ENCODE results near the gene ERVMER34-1.

Gene ERVMER34-1

DNA sequence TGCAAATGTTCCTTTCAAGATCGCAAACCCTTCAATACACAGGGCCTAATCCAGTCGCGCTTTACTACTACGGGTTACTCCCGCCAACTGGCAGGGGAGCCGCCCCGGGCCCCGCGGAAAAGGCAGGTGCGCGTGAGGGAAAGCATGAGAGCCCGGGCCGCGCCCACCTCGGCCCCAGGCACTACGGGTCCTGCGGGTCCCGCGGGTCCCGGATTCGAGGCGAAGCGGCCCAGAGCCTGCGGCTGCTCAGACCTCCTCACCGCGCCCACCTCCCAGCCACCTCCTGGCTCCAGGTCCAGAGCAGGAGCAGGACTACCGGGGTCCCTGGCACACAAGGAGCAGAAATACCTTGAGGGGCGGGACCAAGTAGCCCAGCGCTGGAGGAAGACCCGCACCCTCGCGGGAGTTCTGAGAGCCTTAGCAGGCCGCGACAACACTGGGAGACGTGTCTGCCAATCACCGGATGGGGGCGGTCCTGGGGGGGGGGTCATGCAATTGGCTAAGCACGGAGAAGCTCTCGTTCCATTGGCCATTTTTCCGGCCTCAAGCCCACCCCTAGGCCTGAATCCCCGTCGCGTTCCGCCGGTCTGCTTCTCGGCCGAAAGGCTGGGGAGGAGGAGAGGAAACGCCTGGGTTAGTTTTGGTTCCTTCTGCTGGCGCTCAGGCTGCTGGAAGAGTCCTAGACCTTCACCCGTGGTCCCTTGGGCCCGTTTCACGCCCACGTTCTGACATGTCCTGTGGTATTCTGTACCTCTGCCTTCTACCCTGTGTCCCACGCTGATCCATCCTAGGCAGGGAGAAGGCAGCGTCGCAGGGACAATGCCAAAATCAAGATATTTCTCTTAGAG is 29.0 kb downstream of the ERVMER34-1 start:
- peak; percentile 93 to 94 for DNase-seq (ENCODE audit: low read depth in 2 of 2)

DNA sequence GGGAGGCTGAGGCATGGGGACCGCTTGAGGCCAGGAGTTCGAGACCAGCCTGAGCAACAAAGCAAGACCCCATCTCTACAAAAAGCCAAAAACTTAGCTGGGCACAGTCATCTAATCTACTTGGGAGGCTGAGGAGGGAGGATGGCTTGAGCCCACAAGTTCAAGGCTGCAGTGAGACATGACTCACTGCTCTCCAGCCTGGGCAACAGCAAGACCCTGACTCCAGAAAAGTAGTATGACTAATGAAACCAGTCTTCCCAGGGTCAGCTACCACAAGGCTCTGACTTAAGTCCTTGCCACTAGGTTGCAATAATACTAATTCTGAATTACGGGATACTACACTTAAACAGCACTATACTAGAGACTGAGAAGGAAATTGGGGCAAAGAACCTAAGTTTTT is 33.1 kb downstream of the ERVMER34-1 start:
- DNase-seq (ENCODE audit: low read depth in 2 of 2) = no peak

GRCh38 chr4:52716364-52717151 is 34.7 kb downstream of the ERVMER34-1 start:
- DNase-seq (ENCODE audit: low read depth in 2 of 2) = no peak

- no peak for DNase-seq (ENCODE audit: low read depth in 2 of 2)
Measured at GRCh38 chr4:52715914-52716313, 35.3 kb downstream of the ERVMER34-1 start.

DNA sequence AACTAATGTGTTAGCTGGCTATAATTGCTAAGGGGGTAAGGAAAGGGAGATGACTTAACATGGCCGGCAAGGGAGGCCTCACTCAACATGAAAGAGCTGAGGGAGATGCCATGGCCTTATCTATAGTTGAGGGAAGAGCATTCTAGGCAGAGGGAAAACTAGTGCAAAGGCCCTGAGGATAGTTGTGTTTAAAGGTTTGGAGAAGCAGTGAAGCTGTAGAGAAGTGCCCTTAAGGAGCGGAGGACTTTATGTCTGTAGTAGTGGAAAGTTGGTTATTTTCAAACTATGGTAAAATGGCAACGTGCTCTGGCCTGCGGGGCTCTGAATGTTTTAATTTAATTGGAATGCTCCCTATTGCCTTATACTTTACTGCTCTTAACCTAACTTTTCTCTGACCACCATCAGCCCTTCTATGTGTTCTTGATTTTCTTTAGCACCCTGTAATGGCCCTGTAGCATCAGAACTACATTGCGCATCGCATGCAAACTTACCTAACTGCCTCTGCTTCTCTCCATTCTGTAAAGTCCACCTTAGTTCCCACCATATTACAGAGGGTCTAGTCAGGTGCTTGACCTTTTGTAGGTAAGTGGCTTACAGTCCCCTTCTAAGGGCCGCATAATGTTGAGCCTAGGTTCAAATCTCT is 35.8 kb downstream of the ERVMER34-1 start:
- no peak for DNase-seq (ENCODE audit: low read depth in 2 of 2)

GRCh38 chr4:52714597-52715254 is 36.5 kb downstream of the ERVMER34-1 start:
- no peak for DNase-seq (ENCODE audit: low read depth in 2 of 2)

- DNase-seq (ENCODE audit: low read depth in 2 of 2) = no peak
Measured at GRCh38 chr4:52713456-52713937, 37.7 kb downstream of the ERVMER34-1 start.

DNA sequence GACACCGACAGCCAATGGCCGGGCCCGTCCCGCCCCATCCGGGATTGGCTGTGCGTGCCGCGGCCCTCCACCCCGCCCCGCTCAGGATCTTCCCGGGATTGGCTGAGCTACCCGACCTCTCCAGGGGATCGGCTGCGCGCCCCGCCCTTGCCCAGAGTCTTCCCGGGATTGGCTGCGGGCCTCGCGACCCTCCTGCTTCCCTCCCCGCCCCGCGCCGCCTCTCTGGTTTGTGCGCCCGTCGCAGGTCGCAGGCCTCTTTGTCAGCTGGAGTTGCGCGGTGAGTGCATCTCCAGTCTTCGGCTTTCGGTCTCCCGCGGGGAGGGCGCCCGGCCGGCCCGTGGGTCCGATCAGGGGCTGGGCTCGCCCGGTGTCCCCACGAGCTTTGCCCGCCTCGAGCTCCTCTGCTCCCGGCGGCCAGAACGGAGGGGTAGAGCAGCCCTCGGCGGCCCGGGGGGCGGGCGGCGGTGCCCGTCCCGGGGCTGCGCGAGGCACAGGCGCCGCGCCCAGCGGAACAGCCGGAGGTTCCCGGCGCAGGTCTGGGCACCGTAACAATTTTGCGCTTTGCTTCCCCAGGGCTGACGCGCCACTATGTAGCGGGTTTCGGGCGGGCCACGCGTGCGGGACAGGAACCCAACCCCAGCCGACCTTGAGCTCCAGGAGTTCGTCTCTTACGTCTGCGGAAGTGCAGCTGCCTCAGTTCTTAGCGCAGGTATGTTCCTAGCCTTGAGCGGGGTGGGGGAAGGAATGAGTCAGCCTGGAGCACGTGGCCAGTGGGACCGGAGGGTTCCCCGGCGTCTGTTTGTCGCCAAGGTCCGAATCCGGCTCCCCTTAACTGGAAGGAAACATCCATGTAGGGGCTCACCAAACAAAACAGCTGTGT is 38.7 kb downstream of the ERVMER34-1 start:
- DNase-seq (ENCODE audit: low read depth in 2 of 2) = peak; percentile 87 to 89

GRCh38 chr4:52711834-52712250 is 39.4 kb downstream of the ERVMER34-1 start:
- no peak for DNase-seq (ENCODE audit: low read depth in 2 of 2)

GRCh38 chr4:52711272-52711671 is 40.0 kb downstream of the ERVMER34-1 start:
- DNase-seq (ENCODE audit: low read depth in 2 of 2) = no peak

GRCh38 chr4:52709155-52709554 is 42.1 kb downstream of the ERVMER34-1 start:
- DNase-seq (ENCODE audit: low read depth in 2 of 2) = no peak

DNA sequence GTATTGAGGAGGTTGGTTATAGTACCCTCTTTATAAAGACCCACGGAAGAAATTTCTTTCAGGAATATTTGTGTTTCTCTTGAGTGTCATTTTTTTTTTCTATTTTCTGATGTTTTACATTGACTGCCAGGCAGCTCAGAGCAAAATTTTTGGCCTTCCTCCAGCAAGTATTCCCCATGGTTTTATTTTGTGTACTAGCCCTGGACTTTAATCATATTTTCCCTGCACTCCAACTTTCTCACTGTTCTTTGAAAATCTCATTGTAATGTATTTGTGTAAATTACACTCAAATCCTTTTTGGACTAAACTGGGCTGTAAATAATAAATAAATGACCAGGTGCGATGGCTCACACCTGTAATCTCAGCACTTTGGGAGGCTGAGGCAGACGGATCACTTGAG is 46.6 kb downstream of the ERVMER34-1 start:
- no peak for DNase-seq (ENCODE audit: low read depth in 2 of 2)

- no peak for DNase-seq (ENCODE audit: low read depth in 2 of 2)
Measured at GRCh38 chr4:52704133-52704532, 47.1 kb downstream of the ERVMER34-1 start.

DNA sequence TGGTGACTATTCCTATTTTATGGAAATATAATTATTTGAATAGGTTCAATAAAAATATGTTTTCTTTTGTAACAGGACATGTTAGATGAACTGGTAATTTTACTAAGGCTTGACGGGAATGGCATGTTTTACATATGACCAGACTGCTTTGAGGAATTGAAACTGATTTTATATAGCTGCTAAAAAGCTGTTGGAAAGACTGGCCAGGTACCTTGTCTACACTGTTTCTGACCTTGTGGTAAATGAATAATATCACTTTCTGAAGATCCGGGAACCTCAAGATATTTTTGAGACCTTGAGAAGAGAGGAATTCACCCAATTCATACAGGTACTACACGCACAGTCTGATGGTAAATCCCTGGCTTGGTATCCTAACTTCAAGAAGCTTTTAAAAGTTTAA is 50.0 kb downstream of the ERVMER34-1 start:
- DNase-seq (ENCODE audit: low read depth in 2 of 2) = no peak

GRCh38 chr4:52694936-52695335 is 56.3 kb downstream of the ERVMER34-1 start:
- no peak for DNase-seq (ENCODE audit: low read depth in 2 of 2)

DNA sequence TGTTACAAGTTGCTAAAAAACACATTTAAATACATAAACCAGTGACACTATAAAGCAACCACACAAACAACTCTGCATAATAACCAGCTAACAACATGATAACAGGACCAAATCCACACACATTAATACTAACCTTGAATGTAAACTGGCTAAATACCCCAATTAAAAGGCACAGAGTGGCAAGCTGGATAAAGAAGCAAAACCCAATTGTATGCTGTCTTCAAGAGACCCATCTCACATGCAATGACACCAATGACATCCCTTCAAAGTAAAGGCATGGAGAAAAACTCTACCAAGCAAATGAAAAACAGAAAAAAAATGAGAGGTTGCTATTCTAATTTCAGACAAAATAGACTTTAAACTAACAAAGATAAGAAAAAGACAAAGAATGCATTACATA is 57.7 kb downstream of the ERVMER34-1 start:
- no peak for DNase-seq (ENCODE audit: low read depth in 2 of 2)
